IPS-18a (cell line): Measurements from ENCODE around the gene C10orf95.
"Not testable (repeated sequence)": the region's sequence is repeated elsewhere in the genome, so short reads cannot be mapped to it uniquely, and the experiment has no call there.

Source experiments
- H3K27ac ChIP-seq: one replicate; pipeline ENCODE4 v1.5.1; 2013; ENCODE audit warnings: low read length
- H3K27me3 ChIP-seq: one replicate; pipeline ENCODE4 v1.6.1; 2013; ENCODE audit warnings: mild to moderate bottlenecking, low read length; ENCODE audit not compliant: control insufficient read depth, insufficient read depth
- H3K36me3 ChIP-seq: one replicate; pipeline ENCODE4 v1.6.1; 2013; ENCODE audit warnings: low read depth, low read length; ENCODE audit not compliant: control insufficient read depth
- H3K4me1 ChIP-seq: one replicate; pipeline ENCODE4 v1.6.1; 2013; ENCODE audit warnings: low read depth, low read length; ENCODE audit not compliant: control insufficient read depth
- H3K4me3 ChIP-seq: one replicate; pipeline ENCODE4 v1.5.1; 2013; ENCODE audit warnings: low read length
- H3K9ac ChIP-seq: one replicate; pipeline ENCODE4 v1.6.1; 2013; ENCODE audit warnings: mild to moderate bottlenecking, low read length, moderate library complexity
- H3K9me3 ChIP-seq: one replicate; pipeline ENCODE4 v1.6.1; 2013; ENCODE audit warnings: low read depth, low read length; ENCODE audit not compliant: control insufficient read depth

The C10orf95 gene, protein sequence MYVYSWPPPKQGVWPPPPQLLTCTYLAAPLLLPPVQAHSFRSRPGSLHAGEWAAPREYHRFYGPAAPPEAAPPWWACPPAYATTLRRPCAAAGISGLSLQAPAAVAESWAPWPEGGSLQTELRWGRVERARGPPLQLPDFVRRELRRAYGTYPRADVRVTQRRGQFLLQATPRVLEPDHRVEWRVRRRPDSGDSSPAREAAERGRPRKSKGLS

GRCh38 chr10:102451105-102451969, at the start of gene C10orf95:
Gene C10orf95, minus strand, starts transcription at chr10:102451543. Its CDS starts 450 bp downstream, at chr10:102451093.
- no peak within 1 kb of the TSS for H3K27ac ChIP-seq
- peaks cover 31% of the 10 kb centered on the region for H3K4me1 ChIP-seq
- H3K9ac ChIP-seq, result peak within 1 kb of the TSS; percentile 79
- no peaks in the 10 kb centered on the region for H3K27me3 ChIP-seq
- no peaks in the 10 kb centered on the region for H3K9me3 ChIP-seq
- H3K4me3 ChIP-seq, result peak within 1 kb of the TSS; percentile 88
- peaks cover 4% of the 10 kb centered on the region for H3K36me3 ChIP-seq

- not testable (repeated sequence) for H3K9ac ChIP-seq, H3K36me3 ChIP-seq, H3K27ac ChIP-seq, H3K9me3 ChIP-seq, H3K4me1 ChIP-seq
- peak overlapping the region; percentile 89 for H3K4me3 ChIP-seq
- peaks cover 11% of the 10 kb centered on the region for H3K27me3 ChIP-seq
Observed at GRCh38 chr10:102500686-102501085, 49.3 kb upstream of the C10orf95 start.

DNA sequence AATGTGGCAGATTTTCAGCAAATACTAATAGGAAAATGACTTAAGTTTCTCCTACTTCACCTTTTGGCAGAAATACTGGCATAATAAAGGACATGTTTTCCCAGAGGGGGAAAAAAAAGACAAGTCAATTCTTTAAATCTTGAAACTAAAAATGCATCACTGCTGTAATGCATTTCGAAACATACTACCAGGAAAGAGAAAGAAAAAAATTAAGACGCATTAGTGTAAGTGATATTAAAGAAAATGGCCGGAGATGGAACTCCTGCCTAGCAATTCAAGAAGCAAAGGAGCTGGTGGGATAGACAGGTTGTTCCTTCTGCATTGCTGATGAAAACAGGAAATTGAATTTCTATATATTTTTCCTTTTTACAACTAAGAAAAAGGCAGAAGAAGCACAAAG, 48.0 kb upstream of the C10orf95 start:
- H3K4me1 ChIP-seq, result peaks cover 6% of the 10 kb centered on the region
- H3K9me3 ChIP-seq, result no peaks in the 10 kb centered on the region
- no peak overlapping the region for H3K4me3 ChIP-seq
- H3K36me3 ChIP-seq, result no peaks in the 10 kb centered on the region
- no peak overlapping the region for H3K9ac ChIP-seq
- no peaks in the 10 kb centered on the region for H3K27me3 ChIP-seq
- H3K27ac ChIP-seq, result no peak overlapping the region

DNA sequence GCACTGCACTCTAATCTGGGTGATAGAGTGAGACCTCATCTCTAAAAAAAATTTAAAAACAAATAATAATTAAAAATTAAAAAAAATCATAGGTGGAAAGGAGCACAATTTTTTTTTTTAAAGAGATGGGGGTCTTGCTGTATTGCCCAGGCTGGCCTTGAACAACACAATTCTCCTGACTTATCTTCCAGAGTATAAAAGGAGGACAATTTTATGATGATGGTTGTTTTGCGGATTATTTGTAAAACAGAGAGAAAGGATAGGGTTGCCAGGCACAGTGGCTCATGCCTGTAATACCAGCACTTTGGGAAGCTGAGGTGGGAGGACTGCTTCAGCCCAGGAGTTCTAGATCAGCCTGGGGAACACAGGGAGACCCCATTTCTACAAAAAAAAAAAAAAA, 46.2 kb upstream of the C10orf95 start:
- Histone ChIP-seq H3K9me3 (no peaks in the 10 kb centered on the region), H3K4me1 (no peaks in the 10 kb centered on the region), H3K36me3 (no peaks in the 10 kb centered on the region), H3K9ac (no peak overlapping the region), H3K27me3 (no peaks in the 10 kb centered on the region), H3K27ac (no peak overlapping the region), H3K4me3 (no peak overlapping the region)

- Histone ChIP-seq H3K4me1 (no peaks in the 10 kb centered on the region), H3K27me3 (no peaks in the 10 kb centered on the region), H3K9ac (no peak overlapping the region), H3K4me3 (no peak overlapping the region), H3K9me3 (no peaks in the 10 kb centered on the region), H3K27ac (no peak overlapping the region), H3K36me3 (peaks cover 11% of the 10 kb centered on the region)
Observed at GRCh38 chr10:102493771-102494170, 42.4 kb upstream of the C10orf95 start.

GRCh38 chr10:102492983-102493382, 41.6 kb upstream of the C10orf95 start:
- H3K36me3 ChIP-seq, result peaks cover 19% of the 10 kb centered on the region
- H3K27me3 ChIP-seq, result no peaks in the 10 kb centered on the region
- no peaks in the 10 kb centered on the region for H3K9me3 ChIP-seq
- no peak overlapping the region for H3K4me3 ChIP-seq
- no peak overlapping the region for H3K9ac ChIP-seq
- no peaks in the 10 kb centered on the region for H3K4me1 ChIP-seq
- no peak overlapping the region for H3K27ac ChIP-seq

- Histone ChIP-seq H3K9ac (no peak overlapping the region), H3K9me3 (no peaks in the 10 kb centered on the region), H3K36me3 (peaks cover 22% of the 10 kb centered on the region), H3K4me1 (no peaks in the 10 kb centered on the region), H3K27me3 (no peaks in the 10 kb centered on the region), H3K27ac (no peak overlapping the region), H3K4me3 (no peak overlapping the region)
Observed at GRCh38 chr10:102492344-102492939, 41.1 kb upstream of the C10orf95 start.

GRCh38 chr10:102491136-102491535, 39.8 kb upstream of the C10orf95 start:
- Histone ChIP-seq H3K27me3 (no peaks in the 10 kb centered on the region), H3K9me3 (no peaks in the 10 kb centered on the region), H3K27ac (no peak overlapping the region), H3K4me3 (no peak overlapping the region), H3K36me3 (peaks cover 28% of the 10 kb centered on the region), H3K4me1 (no peaks in the 10 kb centered on the region), H3K9ac (no peak overlapping the region)

GRCh38 chr10:102485093-102485784, 33.9 kb upstream of the C10orf95 start:
- H3K9ac ChIP-seq, result no peak overlapping the region
- H3K27me3 ChIP-seq, result no peaks in the 10 kb centered on the region
- no peak overlapping the region for H3K27ac ChIP-seq
- H3K36me3 ChIP-seq, result peaks cover 82% of the 10 kb centered on the region
- no peaks in the 10 kb centered on the region for H3K4me1 ChIP-seq
- no peaks in the 10 kb centered on the region for H3K9me3 ChIP-seq
- H3K4me3 ChIP-seq, result no peak overlapping the region

GRCh38 chr10:102484021-102484420, 32.7 kb upstream of the C10orf95 start:
- Histone ChIP-seq H3K9me3 (no peaks in the 10 kb centered on the region), H3K9ac (no peak overlapping the region), H3K27ac (no peak overlapping the region), H3K4me1 (no peaks in the 10 kb centered on the region), H3K4me3 (no peak overlapping the region), H3K27me3 (no peaks in the 10 kb centered on the region), H3K36me3 (peaks cover 80% of the 10 kb centered on the region)

GRCh38 chr10:102480396-102480795, 29.1 kb upstream of the C10orf95 start:
- Histone ChIP-seq H3K9me3 (no peaks in the 10 kb centered on the region), H3K4me3 (no peak overlapping the region), H3K27ac (no peak overlapping the region), H3K4me1 (no peaks in the 10 kb centered on the region), H3K9ac (no peak overlapping the region), H3K36me3 (peaks cover 53% of the 10 kb centered on the region), H3K27me3 (no peaks in the 10 kb centered on the region)
